SK-N-SH treated with all-trans-retinoic acid at 6 μM for 48 hours (cell line): ENCODE results near the gene CHMP4A.
A peak's percentile ranks its signal among the peaks of the same experiment; 100 is the strongest.

Source experiments
- ATAC-seq: fragments of 200-7000 bp; cut with Tn5 transposase; 3 replicates; pipeline ENCODE4 v1.9.1; 2020; ENCODE audit warnings: mild to moderate bottlenecking, moderate library complexity
- ARNTL ChIP-seq: fragments of 450-650 bp; formaldehyde crosslinking; IDR thresholded peaks from 2 replicates; pipeline ENCODE4 v1.5.0; 2020; ENCODE audit warnings: low read depth, mild to moderate bottlenecking, moderate library complexity, borderline replicate concordance
- BACH2 ChIP-seq: fragments of 250-450 bp; sonication (Bioruptor Pico); IDR thresholded peaks from 2 replicates; pipeline ENCODE4 v1.9.0; 2021; ENCODE audit warnings: mild to moderate bottlenecking, borderline replicate concordance
- CSDC2 ChIP-seq: fragments of 250-450 bp; sonication (Bioruptor Pico); IDR thresholded peaks from 2 replicates; pipeline ENCODE4 v1.5.0; 2020; ENCODE audit warnings: mild to moderate bottlenecking, moderate library complexity
- ESRRG ChIP-seq: fragments of 250-450 bp; sonication (Bioruptor Pico); IDR thresholded peaks from 2 replicates; pipeline ENCODE4 v1.6.1; 2021; ENCODE audit warnings: mild to moderate bottlenecking
- GLIS3 ChIP-seq: fragments of 250-450 bp; sonication (Bioruptor Pico); IDR thresholded peaks from 2 replicates; pipeline ENCODE4 v1.5.0; 2020; ENCODE audit warnings: mild to moderate bottlenecking, moderate library complexity
- ISL1 ChIP-seq: fragments of 250-450 bp; sonication (Bioruptor Pico); IDR thresholded peaks from 2 replicates; pipeline ENCODE4 v2.1.2; 2022; ENCODE audit warnings: mild to moderate bottlenecking, moderate library complexity
- OSR1 ChIP-seq: fragments of 250-450 bp; sonication (Bioruptor Pico); IDR thresholded peaks from 2 replicates; pipeline ENCODE4 v1.8.0; 2022; ENCODE audit warnings: moderate library complexity, mild to moderate bottlenecking, inconsistent platforms
- PPARA ChIP-seq: fragments of 250-450 bp; sonication (Bioruptor Pico); IDR thresholded peaks from 2 replicates; pipeline ENCODE4 v1.5.0; 2020; ENCODE audit warnings: mild to moderate bottlenecking, borderline replicate concordance
- RARB ChIP-seq: fragments of 250-450 bp; sonication (Bioruptor Pico); IDR thresholded peaks from 2 replicates; pipeline ENCODE4 v1.8.0; 2021; ENCODE audit warnings: mild to moderate bottlenecking, moderate library complexity
- SNAI2 ChIP-seq: fragments of 250-450 bp; sonication (Bioruptor Pico); IDR thresholded peaks from 2 replicates; pipeline ENCODE4 v1.5.0; 2020; ENCODE audit warnings: mild to moderate bottlenecking, moderate library complexity
- TCF4 ChIP-seq: fragments of 250-450 bp; sonication (Bioruptor Pico); IDR thresholded peaks from 2 replicates; pipeline ENCODE4 v1.8.0; 2021; ENCODE audit warnings: mild to moderate bottlenecking, moderate library complexity, borderline replicate concordance
- TOX ChIP-seq: fragments of 250-450 bp; sonication (Bioruptor Pico); IDR thresholded peaks from 2 replicates; pipeline ENCODE4 v1.8.0; 2021; ENCODE audit warnings: mild to moderate bottlenecking, moderate library complexity, borderline replicate concordance
- ZC3H10 ChIP-seq: fragments of 250-450 bp; sonication (Bioruptor Pico); IDR thresholded peaks from 2 replicates; pipeline ENCODE4 v1.5.1; 2021; ENCODE audit warnings: mild to moderate bottlenecking, moderate library complexity
- ZNF565 ChIP-seq: fragments of 450-650 bp; formaldehyde crosslinking; conservative IDR thresholded peaks from 2 replicates; pipeline ENCODE4 v1.5.0; 2020; ENCODE audit warnings: low read depth, mild to moderate bottlenecking, moderate library complexity
- ZNF8 ChIP-seq: fragments of 450-650 bp; formaldehyde crosslinking; IDR thresholded peaks from 2 replicates; pipeline ENCODE4 v1.5.0; 2020; ENCODE audit warnings: mild to moderate bottlenecking, moderate library complexity
- TF ChIP-seq, protein P1 (sequence below): fragments of 250-450 bp; sonication (Bioruptor Pico); IDR thresholded peaks from 2 replicates; pipeline ENCODE4 v1.5.0; 2020; ENCODE audit warnings: mild to moderate bottlenecking, moderate library complexity
- TF ChIP-seq, protein P2 (sequence below): fragments of 250-450 bp; sonication (Bioruptor Pico); IDR thresholded peaks from 2 replicates; pipeline ENCODE4 v1.8.0; 2020; ENCODE audit warnings: mild to moderate bottlenecking, moderate library complexity, borderline replicate concordance
- TF ChIP-seq, protein P3 (sequence below): fragments of 250-450 bp; sonication (Bioruptor Pico); IDR thresholded peaks from 2 replicates; pipeline ENCODE4 v1.5.1; 2021; ENCODE audit warnings: mild to moderate bottlenecking, moderate library complexity
- TF ChIP-seq, protein P4 (sequence below): fragments of 250-450 bp; sonication (Bioruptor Pico); IDR thresholded peaks from 2 replicates; pipeline ENCODE4 v1.8.0; 2021; ENCODE audit warnings: low read depth, mild to moderate bottlenecking, moderate library complexity, borderline replicate concordance
- TF ChIP-seq, protein P5 (sequence below): fragments of 250-450 bp; sonication (Bioruptor Pico); IDR thresholded peaks from 2 replicates; pipeline ENCODE4 v1.5.1; 2020; ENCODE audit warnings: low read depth, mild to moderate bottlenecking, moderate library complexity

CHMP4A gene

GRCh38 chr14:24260780-24261157, 47.5 kb upstream of the CHMP4A start (continued):
- TF ChIP-seq, protein P1, sequence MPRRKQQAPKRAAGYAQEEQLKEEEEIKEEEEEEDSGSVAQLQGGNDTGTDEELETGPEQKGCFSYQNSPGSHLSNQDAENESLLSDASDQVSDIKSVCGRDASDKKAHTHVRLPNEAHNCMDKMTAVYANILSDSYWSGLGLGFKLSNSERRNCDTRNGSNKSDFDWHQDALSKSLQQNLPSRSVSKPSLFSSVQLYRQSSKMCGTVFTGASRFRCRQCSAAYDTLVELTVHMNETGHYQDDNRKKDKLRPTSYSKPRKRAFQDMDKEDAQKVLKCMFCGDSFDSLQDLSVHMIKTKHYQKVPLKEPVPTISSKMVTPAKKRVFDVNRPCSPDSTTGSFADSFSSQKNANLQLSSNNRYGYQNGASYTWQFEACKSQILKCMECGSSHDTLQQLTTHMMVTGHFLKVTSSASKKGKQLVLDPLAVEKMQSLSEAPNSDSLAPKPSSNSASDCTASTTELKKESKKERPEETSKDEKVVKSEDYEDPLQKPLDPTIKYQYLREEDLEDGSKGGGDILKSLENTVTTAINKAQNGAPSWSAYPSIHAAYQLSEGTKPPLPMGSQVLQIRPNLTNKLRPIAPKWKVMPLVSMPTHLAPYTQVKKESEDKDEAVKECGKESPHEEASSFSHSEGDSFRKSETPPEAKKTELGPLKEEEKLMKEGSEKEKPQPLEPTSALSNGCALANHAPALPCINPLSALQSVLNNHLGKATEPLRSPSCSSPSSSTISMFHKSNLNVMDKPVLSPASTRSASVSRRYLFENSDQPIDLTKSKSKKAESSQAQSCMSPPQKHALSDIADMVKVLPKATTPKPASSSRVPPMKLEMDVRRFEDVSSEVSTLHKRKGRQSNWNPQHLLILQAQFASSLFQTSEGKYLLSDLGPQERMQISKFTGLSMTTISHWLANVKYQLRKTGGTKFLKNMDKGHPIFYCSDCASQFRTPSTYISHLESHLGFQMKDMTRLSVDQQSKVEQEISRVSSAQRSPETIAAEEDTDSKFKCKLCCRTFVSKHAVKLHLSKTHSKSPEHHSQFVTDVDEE = no peak
- TF ChIP-seq, protein P2, sequence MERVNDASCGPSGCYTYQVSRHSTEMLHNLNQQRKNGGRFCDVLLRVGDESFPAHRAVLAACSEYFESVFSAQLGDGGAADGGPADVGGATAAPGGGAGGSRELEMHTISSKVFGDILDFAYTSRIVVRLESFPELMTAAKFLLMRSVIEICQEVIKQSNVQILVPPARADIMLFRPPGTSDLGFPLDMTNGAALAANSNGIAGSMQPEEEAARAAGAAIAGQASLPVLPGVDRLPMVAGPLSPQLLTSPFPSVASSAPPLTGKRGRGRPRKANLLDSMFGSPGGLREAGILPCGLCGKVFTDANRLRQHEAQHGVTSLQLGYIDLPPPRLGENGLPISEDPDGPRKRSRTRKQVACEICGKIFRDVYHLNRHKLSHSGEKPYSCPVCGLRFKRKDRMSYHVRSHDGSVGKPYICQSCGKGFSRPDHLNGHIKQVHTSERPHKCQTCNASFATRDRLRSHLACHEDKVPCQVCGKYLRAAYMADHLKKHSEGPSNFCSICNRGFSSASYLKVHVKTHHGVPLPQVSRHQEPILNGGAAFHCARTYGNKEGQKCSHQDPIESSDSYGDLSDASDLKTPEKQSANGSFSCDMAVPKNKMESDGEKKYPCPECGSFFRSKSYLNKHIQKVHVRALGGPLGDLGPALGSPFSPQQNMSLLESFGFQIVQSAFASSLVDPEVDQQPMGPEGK = no peak
- TF ChIP-seq SNAI2 (CRISPR knock-in tag) (no peak), ESRRG (no peak), TOX (CRISPR knock-in tag) (no peak)

GRCh38 chr14:24260026-24260779, 46.9 kb upstream of the CHMP4A start:
- no peak for TF ChIP-seq GLIS3 (CRISPR knock-in tag)
- TF ChIP-seq, protein P3, sequence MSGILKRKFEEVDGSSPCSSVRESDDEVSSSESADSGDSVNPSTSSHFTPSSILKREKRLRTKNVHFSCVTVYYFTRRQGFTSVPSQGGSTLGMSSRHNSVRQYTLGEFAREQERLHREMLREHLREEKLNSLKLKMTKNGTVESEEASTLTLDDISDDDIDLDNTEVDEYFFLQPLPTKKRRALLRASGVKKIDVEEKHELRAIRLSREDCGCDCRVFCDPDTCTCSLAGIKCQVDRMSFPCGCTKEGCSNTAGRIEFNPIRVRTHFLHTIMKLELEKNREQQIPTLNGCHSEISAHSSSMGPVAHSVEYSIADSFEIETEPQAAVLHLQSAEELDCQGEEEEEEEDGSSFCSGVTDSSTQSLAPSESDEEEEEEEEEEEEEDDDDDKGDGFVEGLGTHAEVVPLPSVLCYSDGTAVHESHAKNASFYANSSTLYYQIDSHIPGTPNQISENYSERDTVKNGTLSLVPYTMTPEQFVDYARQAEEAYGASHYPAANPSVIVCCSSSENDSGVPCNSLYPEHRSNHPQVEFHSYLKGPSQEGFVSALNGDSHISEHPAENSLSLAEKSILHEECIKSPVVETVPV (CRISPR knock-in tag) = no peak
- no peak for TF ChIP-seq ESRRG
- no peak for TF ChIP-seq BACH2
- TF ChIP-seq ARNTL = no peak
- TF ChIP-seq, protein P2 = no peak
- no peak for TF ChIP-seq ZC3H10 (CRISPR knock-in tag)
- TF ChIP-seq OSR1 (CRISPR knock-in tag) = no peak
- ATAC-seq = no peak

- ATAC-seq = peak; percentile 56
- no peak for TF ChIP-seq TOX (CRISPR knock-in tag)
- TF ChIP-seq ZNF565 (CRISPR knock-in tag) = no peak
- TF ChIP-seq OSR1 (CRISPR knock-in tag) = no peak
- no peak for TF ChIP-seq PPARA (CRISPR knock-in tag)
- no peak for TF ChIP-seq CSDC2
- TF ChIP-seq, protein P4, sequence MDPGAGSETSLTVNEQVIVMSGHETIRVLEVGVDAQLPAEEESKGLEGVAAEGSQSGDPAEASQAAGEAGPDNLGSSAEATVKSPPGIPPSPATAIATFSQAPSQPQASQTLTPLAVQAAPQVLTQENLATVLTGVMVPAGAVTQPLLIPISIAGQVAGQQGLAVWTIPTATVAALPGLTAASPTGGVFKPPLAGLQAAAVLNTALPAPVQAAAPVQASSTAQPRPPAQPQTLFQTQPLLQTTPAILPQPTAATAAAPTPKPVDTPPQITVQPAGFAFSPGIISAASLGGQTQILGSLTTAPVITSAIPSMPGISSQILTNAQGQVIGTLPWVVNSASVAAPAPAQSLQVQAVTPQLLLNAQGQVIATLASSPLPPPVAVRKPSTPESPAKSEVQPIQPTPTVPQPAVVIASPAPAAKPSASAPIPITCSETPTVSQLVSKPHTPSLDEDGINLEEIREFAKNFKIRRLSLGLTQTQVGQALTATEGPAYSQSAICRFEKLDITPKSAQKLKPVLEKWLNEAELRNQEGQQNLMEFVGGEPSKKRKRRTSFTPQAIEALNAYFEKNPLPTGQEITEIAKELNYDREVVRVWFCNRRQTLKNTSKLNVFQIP (CRISPR knock-in tag) = no peak
- no peak for TF ChIP-seq ARNTL
- no peak for TF ChIP-seq BACH2
- TF ChIP-seq, protein P5, sequence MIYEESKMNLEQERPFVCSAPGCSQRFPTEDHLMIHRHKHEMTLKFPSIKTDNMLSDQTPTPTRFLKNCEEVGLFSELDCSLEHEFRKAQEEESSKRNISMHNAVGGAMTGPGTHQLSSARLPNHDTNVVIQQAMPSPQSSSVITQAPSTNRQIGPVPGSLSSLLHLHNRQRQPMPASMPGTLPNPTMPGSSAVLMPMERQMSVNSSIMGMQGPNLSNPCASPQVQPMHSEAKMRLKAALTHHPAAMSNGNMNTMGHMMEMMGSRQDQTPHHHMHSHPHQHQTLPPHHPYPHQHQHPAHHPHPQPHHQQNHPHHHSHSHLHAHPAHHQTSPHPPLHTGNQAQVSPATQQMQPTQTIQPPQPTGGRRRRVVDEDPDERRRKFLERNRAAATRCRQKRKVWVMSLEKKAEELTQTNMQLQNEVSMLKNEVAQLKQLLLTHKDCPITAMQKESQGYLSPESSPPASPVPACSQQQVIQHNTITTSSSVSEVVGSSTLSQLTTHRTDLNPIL (CRISPR knock-in tag) = no peak
- no peak for TF ChIP-seq TCF4 (CRISPR knock-in tag)
- no peak for TF ChIP-seq GLIS3 (CRISPR knock-in tag)
- TF ChIP-seq, protein P3 (CRISPR knock-in tag) = no peak
- TF ChIP-seq ISL1 = no peak
- no peak for TF ChIP-seq RARB
- TF ChIP-seq SNAI2 (CRISPR knock-in tag) = no peak
- TF ChIP-seq, protein P2 = no peak
- no peak for TF ChIP-seq ZNF8 (CRISPR knock-in tag)
Measured at GRCh38 chr14:24259282-24260025, 46.2 kb upstream of the CHMP4A start.
